ENCODE results near the gene BHMT. TPM values are rescaled to one million over a fixed set of nuclear protein-coding genes. Genes with fewer than 3 reads are reported as not detected.
"Not testable (repeated sequence)": the region's sequence is repeated elsewhere in the genome, so short reads cannot be mapped to it uniquely, and the experiment has no call there.

BHMT gene
- total RNA-seq, 1 experiment from 2014 or later: not detected

DNA sequence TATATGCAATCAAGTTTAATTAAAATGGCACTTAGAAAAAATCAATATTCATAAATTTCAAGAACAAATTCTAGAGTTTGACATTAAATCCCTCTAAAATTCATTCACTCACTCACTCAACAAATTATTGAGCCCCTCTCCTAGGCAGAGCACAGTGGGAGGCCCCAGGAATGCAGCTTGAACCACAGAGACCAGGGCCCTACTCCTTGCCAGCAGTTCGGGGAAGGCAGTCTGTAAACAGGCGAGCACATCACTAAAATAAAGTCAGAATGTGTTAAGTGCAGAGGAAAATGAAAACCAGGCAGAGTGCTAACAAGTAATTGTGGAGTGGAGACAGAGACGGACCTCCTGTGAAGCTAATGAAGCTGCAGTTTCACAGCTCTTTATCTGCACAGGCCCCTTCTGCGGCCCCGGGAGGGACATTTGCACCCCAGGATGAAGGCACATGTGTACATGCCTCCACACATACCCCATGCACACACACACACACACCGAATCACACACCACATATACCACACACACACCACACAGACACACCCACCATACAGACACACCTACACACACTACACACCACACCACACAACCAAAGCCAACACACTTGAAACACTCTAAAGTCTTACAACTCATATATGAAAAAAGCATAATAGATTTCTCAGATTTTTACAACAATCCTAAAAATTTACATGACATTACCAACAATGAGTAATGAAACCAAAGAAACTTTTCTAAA lies 40.5 kb downstream of the BHMT start:
- intact Hi-C loops (cut with micrococcal nuclease; ENCODE audit: unreplicated experiment): no loop called here
- peaks cover 2% of the 10 kb centered on the region; the same call in 1 of the 2 replicates for H3K27me3 ChIP-seq (ENCODE audit: control insufficient read depth, insufficient read depth, low read length)
- ChIA-PET CTCF (no interaction called here), POLR2A (no interaction called here)
- BruUV-seq (replicated peaks): no TSS peak
- H3K27ac ChIP-seq (ENCODE audit: low read length): no peak overlapping the region
- H3K4me3 ChIP-seq (ENCODE audit: low read depth in 2 of 2, low read length in 2 of 2): no peak overlapping the region
- H3K4me1 ChIP-seq (ENCODE audit: control insufficient read depth, insufficient read depth, low read length): no peaks in the 10 kb centered on the region
- H3K36me3 ChIP-seq (ENCODE audit: control insufficient read depth, insufficient read depth, low read length): no peaks in the 10 kb centered on the region
- TF ChIP-seq POLR2AphosphoS5 (IDR thresholded peaks at IDR 0.05; ENCODE audit: low read depth, low read length) (no peak), SIN3A (IDR thresholded peaks at IDR 0.05; ENCODE audit: borderline replicate concordance, insufficient read depth, low read depth, low read length) (no peak), REST (IDR thresholded peaks at IDR 0.05; ENCODE audit: insufficient read depth in 1 of 2, low read depth in 2 of 2, low read length in 1 of 2) (no peak), TCF7L2 (IDR thresholded peaks at IDR 0.05; ENCODE audit: low read depth, low read length) (no peak)
- TF ChIP-seq, protein P1, sequence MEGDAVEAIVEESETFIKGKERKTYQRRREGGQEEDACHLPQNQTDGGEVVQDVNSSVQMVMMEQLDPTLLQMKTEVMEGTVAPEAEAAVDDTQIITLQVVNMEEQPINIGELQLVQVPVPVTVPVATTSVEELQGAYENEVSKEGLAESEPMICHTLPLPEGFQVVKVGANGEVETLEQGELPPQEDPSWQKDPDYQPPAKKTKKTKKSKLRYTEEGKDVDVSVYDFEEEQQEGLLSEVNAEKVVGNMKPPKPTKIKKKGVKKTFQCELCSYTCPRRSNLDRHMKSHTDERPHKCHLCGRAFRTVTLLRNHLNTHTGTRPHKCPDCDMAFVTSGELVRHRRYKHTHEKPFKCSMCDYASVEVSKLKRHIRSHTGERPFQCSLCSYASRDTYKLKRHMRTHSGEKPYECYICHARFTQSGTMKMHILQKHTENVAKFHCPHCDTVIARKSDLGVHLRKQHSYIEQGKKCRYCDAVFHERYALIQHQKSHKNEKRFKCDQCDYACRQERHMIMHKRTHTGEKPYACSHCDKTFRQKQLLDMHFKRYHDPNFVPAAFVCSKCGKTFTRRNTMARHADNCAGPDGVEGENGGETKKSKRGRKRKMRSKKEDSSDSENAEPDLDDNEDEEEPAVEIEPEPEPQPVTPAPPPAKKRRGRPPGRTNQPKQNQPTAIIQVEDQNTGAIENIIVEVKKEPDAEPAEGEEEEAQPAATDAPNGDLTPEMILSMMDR (IDR thresholded peaks at IDR 0.05): no peak
- in situ Hi-C loops (cut with HindIII; ENCODE audit: low pct_unique_long_range_greater_than_20kb, low sequenced_read_pairs): no loop called here
- ATAC-seq: no peak
- no peaks in the 10 kb centered on the region for H3K9me3 ChIP-seq (ENCODE audit: control insufficient read depth, insufficient read depth, low read depth, low read length)
- DNase-seq (ENCODE audit: low read depth, low spot score): no peak

DNA sequence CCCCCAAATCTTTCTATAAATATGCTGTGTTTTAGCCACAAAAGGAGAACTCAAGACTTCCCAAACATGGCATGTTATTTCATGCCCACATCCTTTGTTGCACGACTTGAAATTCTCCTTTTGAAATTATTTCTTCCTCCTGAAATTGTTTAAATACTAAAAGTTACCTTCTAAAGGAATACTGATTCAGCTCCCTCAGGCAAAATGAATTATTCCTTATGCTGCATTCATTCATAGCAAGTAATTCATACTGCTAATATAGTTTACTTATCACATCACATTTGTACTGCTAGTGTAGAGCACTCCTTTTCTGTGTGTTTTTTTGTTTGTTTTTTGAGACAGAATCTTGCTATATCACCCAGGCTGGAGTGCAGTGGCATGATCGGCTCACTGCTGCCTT lies 45.7 kb downstream of the BHMT start:
- no peaks in the 10 kb centered on the region for H3K36me3 ChIP-seq (ENCODE audit: control insufficient read depth, insufficient read depth, low read length)
- POLR2A ChIA-PET: no interaction called here
- H3K9me3 ChIP-seq (ENCODE audit: control insufficient read depth, insufficient read depth, low read depth, low read length): no peaks in the 10 kb centered on the region
- intact Hi-C loops (cut with micrococcal nuclease; ENCODE audit: unreplicated experiment): no loop called here
- peaks cover 2% of the 10 kb centered on the region; the same call in 1 of the 2 replicates for H3K27me3 ChIP-seq (ENCODE audit: control insufficient read depth, insufficient read depth, low read length)
- H3K4me1 ChIP-seq (ENCODE audit: control insufficient read depth, insufficient read depth, low read length): no peaks in the 10 kb centered on the region
- TF ChIP-seq TCF7L2 (IDR thresholded peaks at IDR 0.05; ENCODE audit: low read depth, low read length): no peak
- TF ChIP-seq SIN3A (IDR thresholded peaks at IDR 0.05; ENCODE audit: borderline replicate concordance, insufficient read depth, low read depth, low read length): no peak
- TF ChIP-seq, protein P1 (IDR thresholded peaks at IDR 0.05): no peak
- TF ChIP-seq REST (IDR thresholded peaks at IDR 0.05; ENCODE audit: insufficient read depth in 1 of 2, low read depth in 2 of 2, low read length in 1 of 2): no peak
- no peak for TF ChIP-seq POLR2AphosphoS5 (IDR thresholded peaks at IDR 0.05; ENCODE audit: low read depth, low read length)
- ATAC-seq (no peak), DNase-seq (ENCODE audit: low read depth, low spot score) (no peak)
- no peak overlapping the region for H3K27ac ChIP-seq (ENCODE audit: low read length)
- in situ Hi-C loops (cut with HindIII; ENCODE audit: low pct_unique_long_range_greater_than_20kb, low sequenced_read_pairs): no loop called here
- no TSS peak for BruUV-seq (replicated peaks)
- H3K4me3 ChIP-seq (ENCODE audit: low read depth in 2 of 2, low read length in 2 of 2): no peak overlapping the region
- CTCF ChIA-PET: no interaction called here

DNA sequence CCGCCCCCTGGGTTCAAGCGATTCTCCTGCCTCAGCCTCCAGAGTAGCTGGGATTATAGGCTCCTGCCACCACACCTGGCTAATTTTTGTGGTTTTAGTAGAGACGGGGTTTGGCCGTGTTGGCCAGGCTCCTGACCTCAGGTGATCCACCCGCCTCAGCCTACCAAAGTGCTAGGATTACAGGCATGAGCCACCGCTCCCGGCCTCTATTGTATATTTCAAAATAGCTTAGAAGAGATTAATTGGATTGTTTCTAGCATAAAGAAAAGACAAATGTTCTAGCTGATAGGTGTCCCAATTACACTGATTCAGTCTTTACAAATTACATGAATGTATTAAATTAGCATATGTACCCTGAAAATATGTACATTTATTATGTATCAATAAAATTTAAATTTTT lies 50.0 kb downstream of the BHMT start:
- H3K4me3 ChIP-seq (ENCODE audit: low read depth in 2 of 2, low read length in 2 of 2); H3K36me3 ChIP-seq (ENCODE audit: control insufficient read depth, insufficient read depth, low read length); in situ Hi-C loops (cut with HindIII; ENCODE audit: low pct_unique_long_range_greater_than_20kb, low sequenced_read_pairs); H3K4me1 ChIP-seq (ENCODE audit: control insufficient read depth, insufficient read depth, low read length); ATAC-seq; intact Hi-C loops (cut with micrococcal nuclease; ENCODE audit: unreplicated experiment); H3K9me3 ChIP-seq (ENCODE audit: control insufficient read depth, insufficient read depth, low read depth, low read length); H3K27ac ChIP-seq (ENCODE audit: low read length); H3K27me3 ChIP-seq (ENCODE audit: control insufficient read depth, insufficient read depth, low read length); DNase-seq (ENCODE audit: low read depth, low spot score); POLR2A ChIA-PET; BruUV-seq (replicated peaks): not testable (repeated sequence)
- CTCF ChIA-PET: interaction anchor here (0.5 kb wide), 1 partner anchor 19 kb away, joined by 5 read pairs; no protein-coding TSS in a partner anchor

All from Panc1 (cell line).